Jurkat, Clone E6-1 (cell line): Measurements from ENCODE around the gene TDP1.
A peak's percentile ranks its signal among the peaks of the same experiment; 100 is the strongest.

ENCODE experiments used
- DNase-seq: peaks from one replicate; pipeline ENCODE4 v3.0.0-alpha.2; 2011; ENCODE audit warnings: low read depth, low spot score
- H3K4me3 ChIP-seq: 2 replicates; pipeline ENCODE4 v1.5.1; 2011; ENCODE audit warnings: mild to moderate bottlenecking, low read length, control low read depth, moderate library complexity

Gene TDP1

GRCh38 chr14:89933002-89933401 is 22.7 kb upstream of the TDP1 start:
- no peak overlapping the region for H3K4me3 ChIP-seq
- DNase-seq = no peak

GRCh38 chr14:89936654-89937185 is 19.0 kb upstream of the TDP1 start:
- no peak for DNase-seq
- H3K4me3 ChIP-seq = no peak overlapping the region

DNA sequence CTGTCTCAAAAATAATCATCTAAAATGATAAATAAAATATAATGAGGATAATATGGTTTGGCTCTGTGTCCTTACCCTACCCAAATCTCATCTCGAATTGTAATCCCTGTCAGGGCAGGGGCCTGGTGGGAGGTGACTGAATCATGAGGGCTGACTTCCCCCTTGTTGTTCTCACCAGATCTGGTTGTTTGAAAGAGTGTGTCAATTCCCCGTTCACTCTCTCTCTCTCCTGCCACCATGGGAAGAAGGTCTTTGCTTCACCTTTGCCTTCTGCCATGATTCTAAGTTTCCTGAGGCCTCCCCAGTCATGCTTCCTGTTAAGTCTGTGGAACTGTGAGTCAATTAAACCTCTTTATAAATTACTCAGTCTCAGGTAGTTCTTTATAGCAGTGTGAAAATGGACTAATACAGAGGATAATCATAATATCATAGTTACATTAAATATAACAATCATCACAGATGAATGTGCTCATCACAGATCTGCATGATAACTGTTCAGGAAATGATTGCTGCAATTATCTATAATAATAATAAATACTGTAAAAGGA is 13.8 kb upstream of the TDP1 start:
- H3K4me3 ChIP-seq = no peak overlapping the region
- DNase-seq = no peak

DNA sequence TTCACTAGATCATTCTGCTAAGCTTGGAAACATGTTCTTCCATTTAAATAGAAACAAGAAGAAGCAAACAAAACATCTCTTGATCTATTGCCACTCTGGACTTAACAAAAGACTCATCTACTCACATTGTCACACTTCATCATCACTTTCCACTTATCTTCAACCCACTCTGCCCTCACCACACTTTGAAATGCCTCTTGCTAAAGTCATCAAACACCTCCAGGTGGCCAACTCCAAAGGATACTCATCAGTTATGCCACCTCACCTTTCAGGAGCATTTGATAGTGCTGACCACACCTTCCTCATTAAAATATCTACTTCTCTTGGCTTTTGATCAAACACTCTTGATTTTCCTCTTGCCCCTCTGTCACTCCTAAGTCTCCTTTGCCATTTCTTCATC is 8.4 kb upstream of the TDP1 start:
- H3K4me3 ChIP-seq = no peak overlapping the region
- no peak for DNase-seq

- no peak overlapping the region for H3K4me3 ChIP-seq
- DNase-seq = no peak
These were observed 3.2 kb upstream of the TDP1 start for GRCh38 chr14:89952576-89952975.

DNA sequence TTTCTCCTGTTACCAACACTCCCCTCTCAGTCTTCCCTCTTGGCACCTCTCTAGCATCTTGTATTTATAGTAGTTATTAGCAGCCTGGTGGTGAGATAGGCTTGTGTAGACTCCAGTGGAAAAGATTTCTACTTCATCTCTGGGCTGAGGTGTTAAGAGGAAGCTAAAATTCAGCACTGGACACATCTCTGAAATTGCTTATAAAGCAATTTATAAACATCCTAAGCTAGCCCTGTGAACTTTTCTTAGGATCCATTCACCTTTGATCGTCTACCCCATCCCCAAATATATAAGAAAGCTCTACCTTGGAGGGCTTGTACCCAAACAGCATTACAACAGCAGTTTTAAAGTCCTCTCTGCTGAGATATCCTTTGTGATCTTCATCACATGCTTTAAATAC is 2.1 kb upstream of the TDP1 start:
- no peak for DNase-seq
- peak overlapping the region; percentile 75 for H3K4me3 ChIP-seq

DNA sequence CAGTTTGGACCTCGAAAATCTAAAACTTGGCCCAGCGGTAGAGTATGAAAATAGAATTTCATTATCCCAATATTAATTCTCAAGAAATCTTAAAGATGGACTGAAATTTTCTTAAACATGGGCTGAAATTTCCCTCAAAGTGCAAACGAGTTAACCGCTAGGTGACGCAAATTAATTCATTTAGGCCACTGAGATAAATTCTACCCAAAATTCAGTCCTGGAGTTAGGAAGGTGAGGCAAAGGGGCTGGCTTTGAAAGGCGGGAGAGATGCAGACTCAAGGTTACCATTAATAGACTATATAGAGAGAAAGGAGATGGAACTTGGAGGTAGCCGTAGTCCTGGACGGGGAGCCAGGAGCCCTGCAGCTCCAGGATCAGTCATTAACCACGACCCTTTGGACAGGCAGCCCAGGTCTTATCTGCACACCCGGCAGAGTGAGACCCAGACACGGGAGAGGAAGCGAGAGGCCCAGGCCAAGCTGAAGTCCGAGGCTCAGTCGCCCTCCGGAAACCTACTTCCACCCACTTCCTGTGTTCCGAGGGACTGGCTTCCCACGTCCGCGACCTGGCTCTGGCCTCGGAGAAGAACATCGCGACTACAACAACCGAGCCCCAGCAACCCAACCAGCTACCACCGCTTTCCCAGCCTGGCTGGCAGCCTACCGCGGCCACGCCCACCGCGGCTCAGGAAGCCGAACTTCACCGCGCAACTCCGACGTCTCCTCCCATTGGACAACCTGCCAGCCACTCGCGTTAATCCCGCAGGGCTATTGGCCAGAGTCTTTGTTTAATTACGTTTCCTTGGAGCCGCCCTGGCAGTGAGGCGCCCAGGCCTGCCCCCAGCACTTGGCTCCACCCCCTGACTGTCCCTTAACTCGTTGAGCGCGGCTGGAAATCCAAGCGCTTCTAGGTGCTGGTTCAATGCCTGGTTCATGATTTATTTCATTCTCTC is 1.4 kb upstream of the TDP1 start, which contains the start of gene EFCAB11:
EFCAB11 (minus strand) TSS at position 661 of the 952 bp plus-strand sequence; CDS start at position 591, 70 bp downstream.
- H3K4me3 ChIP-seq = peak within 1 kb of the TSS; percentile 75
- peak; percentile 98 for DNase-seq

DNA sequence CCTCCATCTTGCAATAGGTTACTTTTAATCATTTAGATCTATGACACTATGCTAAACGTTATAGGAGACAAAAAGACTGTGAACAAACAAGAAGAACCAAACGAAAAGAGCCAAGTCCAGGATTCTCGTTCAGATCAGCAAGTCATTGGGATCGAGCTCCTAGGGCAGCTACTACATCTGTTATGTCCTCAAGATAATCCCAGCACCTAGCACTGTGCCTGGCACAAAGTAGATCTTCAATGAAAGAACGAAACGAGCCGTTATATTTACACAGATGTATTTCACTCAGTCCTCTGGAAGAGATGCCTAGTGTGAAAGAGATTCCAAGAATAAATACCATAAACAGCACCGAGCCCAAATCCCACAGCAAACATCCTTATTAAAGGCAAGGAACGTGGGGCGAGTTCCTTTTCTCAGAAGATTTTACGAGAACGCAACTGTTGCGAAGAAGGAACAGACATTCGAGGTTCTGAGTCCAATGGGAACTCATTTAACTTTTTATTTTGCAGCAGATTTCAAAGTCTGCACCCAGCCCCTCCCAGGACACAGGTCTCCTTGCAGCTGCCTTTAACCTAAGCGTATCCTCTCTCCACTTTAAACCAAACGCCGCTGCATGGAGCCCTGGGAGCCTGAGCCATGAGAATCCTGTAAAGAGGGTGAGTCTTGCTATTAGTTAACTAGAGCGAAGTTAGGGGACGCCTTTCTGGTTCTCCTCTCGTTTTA is 544 bp upstream of the TDP1 start:
- peak overlapping the region; percentile 75 for H3K4me3 ChIP-seq
- DNase-seq = no peak

- DNase-seq = no peak
- peak overlapping the region; percentile 75 for H3K4me3 ChIP-seq
These were observed 908 bp downstream of the TDP1 start for GRCh38 chr14:89956661-89957009.

DNA sequence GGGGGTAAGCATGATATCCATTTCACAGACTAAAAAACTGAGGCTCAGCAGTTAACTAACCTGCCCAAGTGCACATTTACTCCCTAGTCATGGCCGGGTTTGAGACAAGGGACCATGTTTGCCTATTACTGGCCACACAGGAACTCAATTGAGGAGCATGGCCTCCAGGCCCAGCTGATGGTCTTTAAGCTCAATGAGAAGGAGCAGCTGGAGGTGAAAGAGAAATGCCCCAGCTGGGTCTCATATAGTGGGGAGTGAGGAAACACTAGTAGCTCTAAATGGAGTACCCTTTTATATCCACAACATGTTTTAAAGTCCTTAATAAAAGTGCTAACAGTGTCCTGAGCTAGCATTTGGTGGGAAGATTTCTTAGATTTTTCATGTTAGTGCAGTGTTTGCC is 1.6 kb downstream of the TDP1 start:
- no peak for DNase-seq

DNA sequence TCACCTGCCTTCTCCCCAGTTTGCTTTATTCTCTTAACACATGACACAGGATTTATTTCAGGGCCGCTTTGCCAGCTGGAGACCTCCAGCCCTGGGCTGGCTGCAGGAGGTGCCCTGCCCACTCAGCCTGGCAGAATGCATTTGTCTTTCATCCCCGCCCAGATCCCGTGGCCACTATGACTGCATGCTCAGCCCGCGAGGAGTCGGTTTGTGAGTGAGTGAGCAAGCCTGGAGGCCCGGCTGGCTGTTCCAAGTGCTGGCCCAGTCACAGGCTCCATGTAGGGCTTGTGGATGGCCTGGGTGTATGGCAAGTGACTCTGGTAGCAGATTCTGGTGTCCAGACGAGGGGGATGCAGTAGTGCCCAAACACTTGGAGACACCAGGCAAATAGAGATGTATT is 2.1 kb downstream of the TDP1 start:
- DNase-seq = no peak
- no peak overlapping the region for H3K4me3 ChIP-seq

More for the DNA sequence above, 1.6 kb downstream of the TDP1 start:
- H3K4me3 ChIP-seq = peak overlapping the region; percentile 75

DNA sequence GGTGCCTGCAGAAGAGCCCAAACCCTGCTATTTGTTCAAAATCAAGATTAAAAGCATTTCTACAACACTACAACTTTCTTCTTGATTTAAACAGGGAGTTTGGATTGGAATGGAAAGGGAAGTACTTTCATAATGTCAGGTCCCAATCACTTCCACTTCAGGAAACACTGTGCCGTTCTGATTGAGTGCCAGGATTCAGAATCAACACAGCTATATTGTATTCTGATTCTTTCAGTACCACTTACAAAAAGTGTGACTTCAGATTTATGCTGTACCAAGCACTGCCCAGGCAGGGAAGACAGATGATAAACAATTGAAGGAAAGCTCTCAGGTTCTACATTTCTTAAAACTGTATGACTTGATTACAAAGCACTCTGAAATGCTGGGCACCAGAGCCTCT is 3.2 kb downstream of the TDP1 start:
- H3K4me3 ChIP-seq = no peak overlapping the region
- no peak for DNase-seq

- H3K4me3 ChIP-seq = no peak overlapping the region
- DNase-seq = peak; percentile 84
These were observed 4.2 kb downstream of the TDP1 start for GRCh38 chr14:89959853-89960445.

GRCh38 chr14:89960914-89961313 is 5.2 kb downstream of the TDP1 start:
- DNase-seq = no peak
- no peak overlapping the region for H3K4me3 ChIP-seq

DNA sequence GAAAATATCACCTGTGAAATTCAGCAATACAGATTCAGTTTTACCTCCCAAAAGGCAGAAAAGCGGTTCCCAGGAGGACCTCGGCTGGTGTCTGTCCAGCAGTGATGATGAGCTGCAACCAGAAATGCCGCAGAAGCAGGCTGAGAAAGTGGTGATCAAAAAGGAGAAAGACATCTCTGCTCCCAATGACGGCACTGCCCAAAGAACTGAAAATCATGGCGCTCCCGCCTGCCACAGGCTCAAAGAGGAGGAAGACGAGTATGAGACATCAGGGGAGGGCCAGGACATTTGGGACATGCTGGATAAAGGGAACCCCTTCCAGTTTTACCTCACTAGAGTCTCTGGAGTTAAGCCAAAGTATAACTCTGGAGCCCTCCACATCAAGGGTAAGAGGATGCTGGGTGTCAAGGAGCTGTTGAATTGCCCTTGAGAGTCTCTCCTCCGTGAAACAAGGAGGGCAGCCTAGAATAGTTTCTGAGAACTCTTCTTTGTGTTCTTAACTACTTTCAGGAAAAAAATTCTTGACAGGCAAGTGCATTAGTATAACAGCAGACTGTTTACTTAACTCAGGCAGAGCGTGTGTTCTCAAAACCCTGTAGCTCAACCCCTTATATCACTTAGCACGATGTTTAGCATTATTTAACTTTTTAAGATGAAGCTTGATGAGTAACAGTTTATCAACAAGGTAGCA is 7.7 kb downstream of the TDP1 start:
- no peak for DNase-seq
- H3K4me3 ChIP-seq = no peak overlapping the region

DNA sequence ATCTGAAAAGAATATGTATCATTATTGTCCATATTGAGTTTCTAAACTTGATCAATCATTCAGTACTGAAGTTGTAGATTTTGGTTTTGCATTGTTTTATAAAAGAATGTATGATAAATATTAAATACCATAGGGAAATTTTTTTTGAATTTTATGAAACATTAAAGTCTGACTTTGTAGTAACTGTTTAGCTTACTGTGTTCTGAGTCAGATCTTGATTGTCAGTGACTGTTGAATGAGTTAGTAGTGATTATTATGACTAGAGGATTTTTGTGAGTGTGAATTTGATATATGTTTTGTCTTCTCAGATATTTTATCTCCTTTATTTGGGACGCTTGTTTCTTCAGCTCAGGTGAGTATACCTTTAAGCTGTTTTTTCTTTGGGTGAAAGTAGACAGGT is 10.1 kb downstream of the TDP1 start:
- H3K4me3 ChIP-seq = no peak overlapping the region
- no peak for DNase-seq

DNA sequence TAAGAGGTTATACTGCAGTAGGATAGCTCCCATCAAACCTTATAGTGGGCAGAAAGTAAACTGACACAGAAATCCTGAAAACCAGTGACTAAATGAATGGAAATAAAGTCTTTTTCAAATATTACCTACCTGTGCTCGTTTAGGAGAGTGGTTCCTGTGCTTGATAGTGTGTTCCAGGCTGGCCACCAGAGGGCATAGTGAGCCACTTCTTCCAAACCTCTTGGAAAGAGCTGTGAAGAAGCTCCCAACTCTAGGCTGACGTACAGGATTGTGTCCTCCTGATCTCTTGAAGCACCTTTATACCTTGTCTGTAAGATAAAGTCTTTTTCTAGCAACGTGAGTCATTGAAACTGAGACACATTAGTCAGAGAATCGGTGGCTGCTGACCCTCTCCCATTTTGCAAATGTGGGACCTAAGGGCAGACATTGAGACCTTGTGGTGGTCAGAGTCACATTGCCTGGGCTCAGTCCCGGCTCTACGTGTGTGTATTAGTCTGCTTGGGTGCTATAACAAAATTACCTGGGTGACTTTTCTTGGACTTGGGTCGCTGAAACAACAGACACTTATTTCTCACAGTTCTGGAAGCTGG is 17.6 kb downstream of the TDP1 start:
- peak; percentile 42 for DNase-seq
- no peak overlapping the region for H3K4me3 ChIP-seq

DNA sequence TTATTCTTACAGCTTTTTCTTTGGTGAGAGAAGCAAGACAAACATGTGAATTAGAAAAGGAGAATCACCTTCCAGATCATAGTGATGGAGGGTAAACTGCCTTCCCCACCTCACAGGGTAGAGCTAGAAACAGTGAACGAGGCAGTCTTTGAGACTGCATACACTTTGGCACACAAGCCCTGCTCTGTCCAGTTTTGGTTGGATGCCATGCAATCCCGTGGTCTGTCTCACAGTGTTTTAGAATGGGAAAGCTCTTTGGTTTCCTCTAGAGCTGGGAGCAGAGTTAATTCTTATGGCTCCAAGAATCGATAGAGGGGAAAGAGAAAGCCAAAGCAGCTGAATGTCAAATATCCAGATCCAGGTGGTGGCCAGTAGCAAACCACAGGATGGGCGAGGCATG is 21.9 kb downstream of the TDP1 start:
- H3K4me3 ChIP-seq = no peak overlapping the region
- no peak for DNase-seq

DNA sequence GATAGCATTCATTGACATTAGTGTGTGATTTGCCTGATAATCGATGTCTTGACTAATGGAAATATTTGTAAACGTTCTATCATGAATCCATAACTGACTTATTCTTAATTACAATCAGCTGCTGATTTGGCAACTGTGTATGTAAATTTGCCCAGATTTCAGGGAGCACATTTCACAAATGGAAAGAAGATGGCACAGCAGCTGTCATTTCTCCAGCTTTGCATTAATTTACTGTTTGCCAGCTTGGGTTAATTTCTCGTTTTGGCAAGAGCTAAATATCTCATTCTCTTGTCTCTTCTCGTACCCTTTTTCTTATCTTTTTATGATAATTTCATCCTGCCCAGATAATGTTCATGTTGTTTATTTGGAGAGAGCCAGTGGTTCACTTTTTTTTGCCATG is 22.9 kb downstream of the TDP1 start:
- H3K4me3 ChIP-seq = no peak overlapping the region
- DNase-seq = no peak
